Measurements from ENCODE around the gene GDAP1L1.
A peak's percentile ranks its signal among the peaks of the same experiment; 100 is the strongest.
"Not testable (repeated sequence)": the region's sequence is repeated elsewhere in the genome, so short reads cannot be mapped to it uniquely, and the experiment has no call there.

GDAP1L1 gene

GRCh38 chr20:44255942-44256341 is 8.8 kb downstream of the GDAP1L1 start:
- no peak for DNase-seq (ENCODE audit: low spot score)

- no peak for DNase-seq (ENCODE audit: low spot score)
These were observed 9.9 kb downstream of the GDAP1L1 start for GRCh38 chr20:44256961-44257360.

GRCh38 chr20:44258226-44258890 is 11.2 kb downstream of the GDAP1L1 start:
- DNase-seq (ENCODE audit: low spot score) = no peak

GRCh38 chr20:44264287-44264686 is 17.2 kb downstream of the GDAP1L1 start:
- DNase-seq (ENCODE audit: low spot score) = no peak

GRCh38 chr20:44268802-44269201 is 21.7 kb downstream of the GDAP1L1 start:
- DNase-seq (ENCODE audit: low spot score) = no peak

GRCh38 chr20:44271915-44272663 is 25.0 kb downstream of the GDAP1L1 start:
- no peak for DNase-seq (ENCODE audit: low spot score)

- DNase-seq (ENCODE audit: low spot score) = no peak
These were observed 26.4 kb downstream of the GDAP1L1 start for GRCh38 chr20:44273231-44274215.

GRCh38 chr20:44274303-44275017 is 27.4 kb downstream of the GDAP1L1 start:
- no peak for DNase-seq (ENCODE audit: low spot score)

- peak; percentile 69 for DNase-seq (ENCODE audit: low spot score)
These were observed 32.1 kb downstream of the GDAP1L1 start for GRCh38 chr20:44279228-44279627.

- no peak for DNase-seq (ENCODE audit: low spot score)
These were observed 33.3 kb downstream of the GDAP1L1 start for GRCh38 chr20:44280387-44280786.

- no peak for DNase-seq (ENCODE audit: low spot score)
These were observed 35.1 kb downstream of the GDAP1L1 start for GRCh38 chr20:44282192-44282591.

GRCh38 chr20:44284032-44284431 is 36.9 kb downstream of the GDAP1L1 start:
- no peak for DNase-seq (ENCODE audit: low spot score)

GRCh38 chr20:44287272-44288097 is 40.4 kb downstream of the GDAP1L1 start:
- DNase-seq (ENCODE audit: low spot score) = no peak

- DNase-seq (ENCODE audit: low spot score) = no peak
These were observed 41.1 kb downstream of the GDAP1L1 start for GRCh38 chr20:44288252-44288651.

GRCh38 chr20:44291754-44292153 is 44.6 kb downstream of the GDAP1L1 start:
- DNase-seq (ENCODE audit: low spot score) = no peak

GRCh38 chr20:44296011-44296410 is 48.9 kb downstream of the GDAP1L1 start:
- no peak for DNase-seq (ENCODE audit: low spot score)

GRCh38 chr20:44297721-44298120 is 50.6 kb downstream of the GDAP1L1 start:
- no peak for DNase-seq (ENCODE audit: low spot score)

GRCh38 chr20:44299011-44299535 is 52.0 kb downstream of the GDAP1L1 start:
- not testable (repeated sequence) for DNase-seq (ENCODE audit: low spot score)

GRCh38 chr20:44301285-44301684 is 54.2 kb downstream of the GDAP1L1 start:
- DNase-seq (ENCODE audit: low spot score) = no peak

GRCh38 chr20:44302026-44302669 is 55.0 kb downstream of the GDAP1L1 start:
- DNase-seq (ENCODE audit: low spot score) = no peak

All from AG20443 (cell line).